H1 (cell line): ENCODE measurements around the gene INAVA.

Experiments
- CEBPB ChIP-seq: IDR thresholded peaks from 2 replicates; pipeline ENCODE4 v1.6.1; 2012; ENCODE audit warnings: low read depth, low read length
- CHD2 ChIP-seq: IDR thresholded peaks from 2 replicates; pipeline ENCODE4 v1.6.1; 2012; ENCODE audit warnings: low read length, improper control_type of control experiment
- EZH2 ChIP-seq: fragments of 200-600 bp; sonication (generic); IDR thresholded peaks from 2 replicates; pipeline ENCODE4 v1.7.1; 2012; ENCODE audit warnings: low read depth, mild to moderate bottlenecking, moderate library complexity, low read length, inconsistent platforms; ENCODE audit not compliant: severe bottlenecking
- FOSL1 ChIP-seq: IDR thresholded peaks from 2 replicates; pipeline ENCODE4 v1.6.1; 2011; ENCODE audit warnings: mild to moderate bottlenecking, low read depth, low read length, moderate library complexity; ENCODE audit not compliant: insufficient read depth
- HDAC6 ChIP-seq: IDR thresholded peaks from one replicate; pipeline ENCODE4 v1.7.1; 2012; ENCODE audit warnings: low read depth, mild to moderate bottlenecking, inconsistent platforms, low read length, moderate library complexity
- POLR2A ChIP-seq, 2 experiments: IDR thresholded peaks; 1 replicate in 1 of 2; 2 replicates in 1 of 2; pipeline ENCODE4 v1.6.1; 2011; ENCODE audit warnings: low read depth in 2 of 2, low read length in 2 of 2, mild to moderate bottlenecking in 2 of 2; ENCODE audit errors: control extremely low read depth in 1 of 2
- SRF ChIP-seq: IDR thresholded peaks from 2 replicates; pipeline ENCODE4 v1.6.1; 2011; ENCODE audit warnings: mild to moderate bottlenecking, low read depth, low read length, moderate library complexity
- TAF1 ChIP-seq: IDR thresholded peaks from 2 replicates; pipeline ENCODE4 v1.6.1; 2011; ENCODE audit warnings: mild to moderate bottlenecking, low read depth, low read length
- ZNF274 ChIP-seq: IDR thresholded peaks from 2 replicates; pipeline ENCODE4 v1.7.0; 2012; ENCODE audit warnings: low read length, borderline replicate concordance; ENCODE audit errors: extremely low read depth
- TF ChIP-seq, protein P1 (sequence below), 3 experiments: IDR thresholded peaks; 1 replicate in 2 of 3; 2 replicates in 1 of 3; pipeline versions ENCODE4 v1.5.1 to v1.6.1; 2011; ENCODE audit warnings: low read length in 3 of 3, mild to moderate bottlenecking in 3 of 3, inconsistent platforms in 2 of 3, low read depth in 1 of 3, moderate library complexity in 1 of 3; ENCODE audit not compliant: insufficient read depth in 1 of 3; ENCODE audit errors: control extremely low read depth in 1 of 3
- TF ChIP-seq, protein P2 (sequence below): IDR thresholded peaks from 2 replicates; pipeline ENCODE4 v1.6.1; 2012; ENCODE audit warnings: inconsistent platforms

DNA sequence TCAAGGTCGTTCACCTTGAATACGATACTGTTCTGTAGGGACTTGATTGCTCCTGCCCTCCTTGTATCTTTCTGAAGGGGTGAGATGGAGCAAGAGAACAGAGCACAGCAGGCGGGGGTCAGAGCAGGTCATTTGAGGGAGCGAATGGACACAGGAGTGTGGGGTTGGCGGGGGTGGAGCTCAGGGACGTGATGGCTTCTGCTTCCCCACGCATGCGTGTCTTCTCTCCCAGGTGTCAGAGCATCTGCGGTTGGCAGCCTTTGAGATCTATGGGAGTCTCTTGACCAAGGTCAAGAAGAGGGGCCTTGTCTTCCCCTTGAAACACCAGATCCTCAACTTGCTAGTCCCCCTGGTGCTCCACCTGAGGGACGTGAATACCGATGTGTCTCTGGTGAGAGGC lies 63.9 kb downstream of the INAVA start:
- TF ChIP-seq SRF (no peak), POLR2A (IDR thresholded peaks at IDR 0.05; ENCODE audit: control extremely low read depth in 1 of 2, low read depth in 2 of 2, low read length in 2 of 2) (no peak), CHD2 (no peak), EZH2 (no peak), CEBPB (no peak), HDAC6 (no peak), FOSL1 (no peak), ZNF274 (no peak), TAF1 (no peak)
- TF ChIP-seq, protein P1, sequence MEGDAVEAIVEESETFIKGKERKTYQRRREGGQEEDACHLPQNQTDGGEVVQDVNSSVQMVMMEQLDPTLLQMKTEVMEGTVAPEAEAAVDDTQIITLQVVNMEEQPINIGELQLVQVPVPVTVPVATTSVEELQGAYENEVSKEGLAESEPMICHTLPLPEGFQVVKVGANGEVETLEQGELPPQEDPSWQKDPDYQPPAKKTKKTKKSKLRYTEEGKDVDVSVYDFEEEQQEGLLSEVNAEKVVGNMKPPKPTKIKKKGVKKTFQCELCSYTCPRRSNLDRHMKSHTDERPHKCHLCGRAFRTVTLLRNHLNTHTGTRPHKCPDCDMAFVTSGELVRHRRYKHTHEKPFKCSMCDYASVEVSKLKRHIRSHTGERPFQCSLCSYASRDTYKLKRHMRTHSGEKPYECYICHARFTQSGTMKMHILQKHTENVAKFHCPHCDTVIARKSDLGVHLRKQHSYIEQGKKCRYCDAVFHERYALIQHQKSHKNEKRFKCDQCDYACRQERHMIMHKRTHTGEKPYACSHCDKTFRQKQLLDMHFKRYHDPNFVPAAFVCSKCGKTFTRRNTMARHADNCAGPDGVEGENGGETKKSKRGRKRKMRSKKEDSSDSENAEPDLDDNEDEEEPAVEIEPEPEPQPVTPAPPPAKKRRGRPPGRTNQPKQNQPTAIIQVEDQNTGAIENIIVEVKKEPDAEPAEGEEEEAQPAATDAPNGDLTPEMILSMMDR (IDR thresholded peaks at IDR 0.05; ENCODE audit: control extremely low read depth in 1 of 3, insufficient read depth in 1 of 3, low read depth in 1 of 3, low read length in 3 of 3) = no peak
- TF ChIP-seq, protein P2, sequence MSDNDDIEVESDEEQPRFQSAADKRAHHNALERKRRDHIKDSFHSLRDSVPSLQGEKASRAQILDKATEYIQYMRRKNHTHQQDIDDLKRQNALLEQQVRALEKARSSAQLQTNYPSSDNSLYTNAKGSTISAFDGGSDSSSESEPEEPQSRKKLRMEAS = no peak
